ENCODE measurements around the gene STAC3.

STAC3 gene

DNA sequence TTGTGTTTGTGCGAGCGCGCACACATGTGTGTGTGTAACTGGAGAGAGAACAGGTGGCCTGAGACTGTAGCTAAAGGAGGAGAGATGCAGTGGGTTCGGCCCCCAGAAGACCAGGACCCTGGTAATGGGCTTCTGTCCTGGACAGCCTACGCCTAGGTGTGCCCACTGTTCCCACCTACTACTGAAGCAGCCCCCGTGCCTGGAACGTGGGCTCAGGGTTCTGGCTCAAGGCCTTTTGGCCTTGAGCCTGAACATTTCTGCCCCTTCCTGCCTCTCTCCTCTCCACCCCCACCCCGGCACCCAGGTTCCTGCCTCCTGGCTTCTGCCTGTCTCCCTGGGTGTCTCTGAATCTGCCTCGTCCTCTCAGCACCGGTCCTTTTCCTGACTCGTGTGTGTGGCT, 35.9 kb downstream of the STAC3 start:
- DNase-seq (ENCODE audit: low read depth): no peak
- TF ChIP-seq, protein P1, sequence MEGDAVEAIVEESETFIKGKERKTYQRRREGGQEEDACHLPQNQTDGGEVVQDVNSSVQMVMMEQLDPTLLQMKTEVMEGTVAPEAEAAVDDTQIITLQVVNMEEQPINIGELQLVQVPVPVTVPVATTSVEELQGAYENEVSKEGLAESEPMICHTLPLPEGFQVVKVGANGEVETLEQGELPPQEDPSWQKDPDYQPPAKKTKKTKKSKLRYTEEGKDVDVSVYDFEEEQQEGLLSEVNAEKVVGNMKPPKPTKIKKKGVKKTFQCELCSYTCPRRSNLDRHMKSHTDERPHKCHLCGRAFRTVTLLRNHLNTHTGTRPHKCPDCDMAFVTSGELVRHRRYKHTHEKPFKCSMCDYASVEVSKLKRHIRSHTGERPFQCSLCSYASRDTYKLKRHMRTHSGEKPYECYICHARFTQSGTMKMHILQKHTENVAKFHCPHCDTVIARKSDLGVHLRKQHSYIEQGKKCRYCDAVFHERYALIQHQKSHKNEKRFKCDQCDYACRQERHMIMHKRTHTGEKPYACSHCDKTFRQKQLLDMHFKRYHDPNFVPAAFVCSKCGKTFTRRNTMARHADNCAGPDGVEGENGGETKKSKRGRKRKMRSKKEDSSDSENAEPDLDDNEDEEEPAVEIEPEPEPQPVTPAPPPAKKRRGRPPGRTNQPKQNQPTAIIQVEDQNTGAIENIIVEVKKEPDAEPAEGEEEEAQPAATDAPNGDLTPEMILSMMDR (IDR thresholded peaks at IDR 0.05; ENCODE audit: low read depth, low read length, missing control alignments): no peak
- no peak overlapping the region for H3K4me3 ChIP-seq (ENCODE audit: low read depth, low read length)
- in situ Hi-C loops (cut with HindIII; ENCODE audit: low sequenced_read_pairs): no loop called here

DNA sequence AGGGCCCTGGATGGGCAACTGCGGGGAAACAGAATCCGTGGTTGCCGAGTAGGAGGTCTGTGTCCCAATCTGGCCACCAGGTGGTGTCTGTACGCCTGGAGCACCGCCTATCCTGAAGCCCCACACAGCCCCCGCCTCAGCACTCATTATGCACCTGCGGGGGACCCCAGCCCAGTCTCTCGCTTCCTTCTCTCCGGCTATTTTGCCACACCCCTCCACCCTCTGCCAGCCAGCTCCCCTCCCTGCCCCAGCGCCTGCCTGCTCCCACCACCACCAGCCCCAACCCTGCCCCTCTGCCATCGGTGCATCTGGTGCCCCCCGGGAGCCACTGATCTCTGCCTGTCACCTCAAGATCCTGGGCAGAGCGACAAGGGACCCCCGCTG, 36.6 kb downstream of the STAC3 start:
- no peak for DNase-seq (ENCODE audit: low read depth)
- no peak overlapping the region for H3K4me3 ChIP-seq (ENCODE audit: low read depth, low read length)
- in situ Hi-C loops (cut with HindIII; ENCODE audit: low sequenced_read_pairs): no loop called here

DNA sequence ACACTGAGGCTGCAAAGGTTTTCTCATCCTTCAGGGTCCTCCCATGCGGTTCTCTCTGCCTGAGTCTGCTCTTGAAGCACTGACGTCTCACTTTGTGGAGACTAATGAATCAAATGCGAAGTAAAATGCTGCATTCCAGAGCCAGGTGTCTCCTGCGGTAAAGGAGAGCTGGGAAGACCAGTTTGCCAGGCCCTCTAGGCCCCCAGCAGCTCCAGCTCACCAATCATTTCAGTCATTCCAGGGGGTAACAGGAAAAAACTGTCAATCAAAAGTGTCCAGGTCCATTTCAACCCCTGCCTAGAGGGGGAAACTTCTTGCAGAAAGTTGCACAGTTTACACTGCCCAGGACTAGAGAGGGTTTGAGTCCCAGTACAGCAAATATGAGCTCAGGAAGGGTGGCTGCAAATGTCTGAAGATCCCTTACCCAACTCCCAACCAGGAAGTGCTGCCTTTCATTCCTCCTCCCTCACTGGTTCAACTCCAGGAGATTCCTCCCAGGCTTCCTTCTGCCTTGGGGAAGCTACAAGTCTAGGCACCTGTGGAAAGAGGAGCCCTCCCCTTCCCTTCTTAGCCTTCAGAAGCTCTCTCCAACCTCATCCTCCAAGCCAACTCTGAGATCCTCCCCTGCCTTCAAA, 37.1 kb downstream of the STAC3 start:
- no peak overlapping the region for H3K4me3 ChIP-seq (ENCODE audit: low read depth, low read length)
- in situ Hi-C loops (cut with HindIII; ENCODE audit: low sequenced_read_pairs): no loop called here

More for the DNA sequence above, 36.6 kb downstream of the STAC3 start:
- TF ChIP-seq, protein P1 (IDR thresholded peaks at IDR 0.05; ENCODE audit: low read depth, low read length, missing control alignments): peak; percentile 76

DNA sequence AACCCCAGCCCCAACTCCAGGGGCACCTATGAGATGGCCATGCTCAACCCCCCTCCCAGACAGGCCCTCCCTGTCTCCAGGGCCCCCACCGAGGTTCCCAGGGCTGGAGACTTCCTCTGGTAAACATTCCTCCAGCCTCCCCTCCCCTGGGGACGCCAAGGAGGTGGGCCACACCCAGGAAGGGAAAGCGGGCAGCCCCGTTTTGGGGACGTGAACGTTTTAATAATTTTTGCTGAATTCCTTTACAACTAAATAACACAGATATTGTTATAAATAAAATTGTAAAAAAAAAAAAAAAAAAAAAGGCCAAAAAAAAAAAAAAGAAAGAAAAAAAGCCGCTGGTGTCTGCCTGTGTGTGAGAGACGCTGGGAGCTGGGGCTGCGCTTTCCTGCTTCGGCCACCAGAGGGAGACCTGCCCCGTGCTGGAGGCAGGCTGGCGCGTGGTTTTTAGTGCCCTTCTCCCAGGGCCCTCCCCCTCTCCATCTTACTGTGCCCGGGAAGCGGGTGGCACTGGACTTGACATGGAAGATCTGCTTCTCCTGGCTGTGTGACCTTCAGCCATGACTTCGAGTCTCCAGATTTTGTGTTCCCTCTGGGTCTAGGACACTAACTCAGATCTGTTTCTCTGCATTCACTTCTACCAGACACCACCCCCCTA, 37.8 kb downstream of the STAC3 start:
- in situ Hi-C loops (cut with HindIII; ENCODE audit: low sequenced_read_pairs): no loop called here
- H3K4me3 ChIP-seq (ENCODE audit: low read depth, low read length): no peak overlapping the region
- peak; percentile 57 for DNase-seq (ENCODE audit: low read depth)
- TF ChIP-seq, protein P1 (IDR thresholded peaks at IDR 0.05; ENCODE audit: low read depth, low read length, missing control alignments): peak; percentile 98

More for the DNA sequence above, 37.1 kb downstream of the STAC3 start:
- no peak for DNase-seq (ENCODE audit: low read depth)
- TF ChIP-seq, protein P1 (IDR thresholded peaks at IDR 0.05; ENCODE audit: low read depth, low read length, missing control alignments): no peak

DNA sequence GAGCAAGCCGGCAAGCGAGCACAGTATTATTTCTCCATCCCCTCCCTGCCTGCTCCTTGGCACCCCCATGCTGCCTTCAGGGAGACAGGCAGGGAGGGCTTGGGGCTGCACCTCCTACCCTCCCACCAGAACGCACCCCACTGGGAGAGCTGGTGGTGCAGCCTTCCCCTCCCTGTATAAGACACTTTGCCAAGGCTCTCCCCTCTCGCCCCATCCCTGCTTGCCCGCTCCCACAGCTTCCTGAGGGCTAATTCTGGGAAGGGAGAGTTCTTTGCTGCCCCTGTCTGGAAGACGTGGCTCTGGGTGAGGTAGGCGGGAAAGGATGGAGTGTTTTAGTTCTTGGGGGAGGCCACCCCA, 38.3 kb downstream of the STAC3 start:
- no peak for DNase-seq (ENCODE audit: low read depth)
- H3K4me3 ChIP-seq (ENCODE audit: low read depth, low read length): no peak overlapping the region
- in situ Hi-C loops (cut with HindIII; ENCODE audit: low sequenced_read_pairs): no loop called here
- TF ChIP-seq, protein P1 (IDR thresholded peaks at IDR 0.05; ENCODE audit: low read depth, low read length, missing control alignments): no peak

DNA sequence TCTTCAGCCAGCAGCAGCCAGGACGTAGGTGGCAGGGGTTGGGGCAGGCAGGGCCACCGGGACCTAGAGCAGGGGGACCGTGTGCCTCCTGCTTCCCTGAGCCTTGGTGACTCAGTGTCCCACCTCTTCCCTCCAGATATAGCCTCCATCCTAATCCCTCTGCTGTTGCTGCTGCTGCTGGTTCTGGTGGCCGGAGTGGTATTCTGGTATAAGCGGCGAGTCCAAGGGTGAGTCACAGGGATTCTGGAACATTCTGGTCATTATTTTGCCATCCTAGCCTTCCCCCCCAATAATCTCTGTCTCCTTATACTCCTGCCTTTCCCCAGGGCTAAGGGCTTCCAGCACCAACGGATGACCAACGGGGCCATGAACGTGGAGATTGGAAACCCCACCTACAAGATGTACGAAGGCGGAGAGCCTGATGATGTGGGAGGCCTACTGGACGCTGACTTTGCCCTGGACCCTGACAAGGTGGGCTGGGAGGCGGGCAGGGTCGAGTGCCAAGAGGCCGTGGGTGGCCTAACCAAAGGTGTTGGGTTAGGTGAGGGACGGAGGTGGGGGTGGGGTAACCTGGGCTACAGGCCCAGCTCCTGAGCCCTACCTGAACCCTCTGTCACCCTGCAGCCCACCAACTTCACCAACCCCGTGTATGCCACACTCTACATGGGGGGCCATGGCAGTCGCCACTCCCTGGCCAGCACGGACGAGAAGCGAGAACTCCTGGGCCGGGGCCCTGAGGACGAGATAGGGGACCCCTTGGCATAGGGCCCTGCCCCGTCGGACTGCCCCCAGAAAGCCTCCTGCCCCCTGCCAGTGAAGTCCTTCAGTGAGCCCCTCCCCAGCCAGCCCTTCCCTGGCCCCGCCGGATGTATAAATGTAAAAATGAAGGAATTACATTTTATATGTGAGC, 38.9 kb downstream of the STAC3 start:
- H3K4me3 ChIP-seq (ENCODE audit: low read depth, low read length): no peak overlapping the region
- TF ChIP-seq, protein P1 (IDR thresholded peaks at IDR 0.05; ENCODE audit: low read depth, low read length, missing control alignments): no peak
- in situ Hi-C loops (cut with HindIII; ENCODE audit: low sequenced_read_pairs): no loop called here

More for the DNA sequence above, 38.9 kb downstream of the STAC3 start:
- DNase-seq (ENCODE audit: low read depth): no peak
